HL-60 (cell line): ENCODE measurements around the gene PLCL2.

Source experiments
- DNase-seq, 2 experiments: peaks; one replicate each; pipeline ENCODE4 v3.0.0-alpha.2; 2010 to 2020; ENCODE audit warnings: low read depth in 1 of 2, low spot score in 1 of 2
- H3K27ac ChIP-seq: fragments of 250-450 bp; sonication (Bioruptor Pico); replicated peaks from 2 replicates; pipeline ENCODE4 v1.5.1; 2020; ENCODE audit warnings: mild to moderate bottlenecking, moderate library complexity
- H3K27me3 ChIP-seq: fragments of 250-450 bp; sonication (Bioruptor Pico); 2 replicates; pipeline ENCODE4 v1.5.1; 2021; ENCODE audit warnings: mild to moderate bottlenecking, moderate library complexity; ENCODE audit not compliant: insufficient read depth, poor library complexity, severe bottlenecking
- H3K4me3 ChIP-seq: replicated peaks from 2 replicates; pipeline ENCODE4 v1.5.1; 2011; ENCODE audit warnings: mild to moderate bottlenecking, control low read depth, low read length; ENCODE audit not compliant: insufficient read depth
- GABPA ChIP-seq: IDR thresholded peaks from 2 replicates; pipeline ENCODE4 v1.6.1; 2012; ENCODE audit warnings: low read depth
- POLR2AphosphoS5 ChIP-seq: IDR thresholded peaks from 2 replicates; pipeline ENCODE4 v1.6.1; 2012; ENCODE audit warnings: low read depth
- SPI1 ChIP-seq: IDR thresholded peaks from 2 replicates; pipeline ENCODE4 v1.6.1; 2012; ENCODE audit warnings: low read depth, mild to moderate bottlenecking, borderline replicate concordance
- TF ChIP-seq, protein P1 (sequence below): IDR thresholded peaks from one replicate; pipeline ENCODE4 v1.5.1; 2011; ENCODE audit warnings: low read length, control low read depth, inconsistent platforms; ENCODE audit not compliant: insufficient read depth
- TF ChIP-seq, protein P2 (sequence below): IDR thresholded peaks from 2 replicates; pipeline ENCODE4 v1.6.1; 2012; ENCODE audit warnings: low read depth; ENCODE audit not compliant: insufficient replicate concordance

PLCL2 gene

GRCh38 chr3:16904423-16905417 lies 20.0 kb downstream of the PLCL2 start:
- Histone ChIP-seq H3K27ac (no peak overlapping the region), H3K4me3 (no peak overlapping the region), H3K27me3 (no peaks in the 10 kb centered on the region)
- TF ChIP-seq POLR2AphosphoS5 (no peak), GABPA (no peak), SPI1 (no peak)
- TF ChIP-seq, protein P1, sequence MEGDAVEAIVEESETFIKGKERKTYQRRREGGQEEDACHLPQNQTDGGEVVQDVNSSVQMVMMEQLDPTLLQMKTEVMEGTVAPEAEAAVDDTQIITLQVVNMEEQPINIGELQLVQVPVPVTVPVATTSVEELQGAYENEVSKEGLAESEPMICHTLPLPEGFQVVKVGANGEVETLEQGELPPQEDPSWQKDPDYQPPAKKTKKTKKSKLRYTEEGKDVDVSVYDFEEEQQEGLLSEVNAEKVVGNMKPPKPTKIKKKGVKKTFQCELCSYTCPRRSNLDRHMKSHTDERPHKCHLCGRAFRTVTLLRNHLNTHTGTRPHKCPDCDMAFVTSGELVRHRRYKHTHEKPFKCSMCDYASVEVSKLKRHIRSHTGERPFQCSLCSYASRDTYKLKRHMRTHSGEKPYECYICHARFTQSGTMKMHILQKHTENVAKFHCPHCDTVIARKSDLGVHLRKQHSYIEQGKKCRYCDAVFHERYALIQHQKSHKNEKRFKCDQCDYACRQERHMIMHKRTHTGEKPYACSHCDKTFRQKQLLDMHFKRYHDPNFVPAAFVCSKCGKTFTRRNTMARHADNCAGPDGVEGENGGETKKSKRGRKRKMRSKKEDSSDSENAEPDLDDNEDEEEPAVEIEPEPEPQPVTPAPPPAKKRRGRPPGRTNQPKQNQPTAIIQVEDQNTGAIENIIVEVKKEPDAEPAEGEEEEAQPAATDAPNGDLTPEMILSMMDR: no peak
- TF ChIP-seq, protein P2, sequence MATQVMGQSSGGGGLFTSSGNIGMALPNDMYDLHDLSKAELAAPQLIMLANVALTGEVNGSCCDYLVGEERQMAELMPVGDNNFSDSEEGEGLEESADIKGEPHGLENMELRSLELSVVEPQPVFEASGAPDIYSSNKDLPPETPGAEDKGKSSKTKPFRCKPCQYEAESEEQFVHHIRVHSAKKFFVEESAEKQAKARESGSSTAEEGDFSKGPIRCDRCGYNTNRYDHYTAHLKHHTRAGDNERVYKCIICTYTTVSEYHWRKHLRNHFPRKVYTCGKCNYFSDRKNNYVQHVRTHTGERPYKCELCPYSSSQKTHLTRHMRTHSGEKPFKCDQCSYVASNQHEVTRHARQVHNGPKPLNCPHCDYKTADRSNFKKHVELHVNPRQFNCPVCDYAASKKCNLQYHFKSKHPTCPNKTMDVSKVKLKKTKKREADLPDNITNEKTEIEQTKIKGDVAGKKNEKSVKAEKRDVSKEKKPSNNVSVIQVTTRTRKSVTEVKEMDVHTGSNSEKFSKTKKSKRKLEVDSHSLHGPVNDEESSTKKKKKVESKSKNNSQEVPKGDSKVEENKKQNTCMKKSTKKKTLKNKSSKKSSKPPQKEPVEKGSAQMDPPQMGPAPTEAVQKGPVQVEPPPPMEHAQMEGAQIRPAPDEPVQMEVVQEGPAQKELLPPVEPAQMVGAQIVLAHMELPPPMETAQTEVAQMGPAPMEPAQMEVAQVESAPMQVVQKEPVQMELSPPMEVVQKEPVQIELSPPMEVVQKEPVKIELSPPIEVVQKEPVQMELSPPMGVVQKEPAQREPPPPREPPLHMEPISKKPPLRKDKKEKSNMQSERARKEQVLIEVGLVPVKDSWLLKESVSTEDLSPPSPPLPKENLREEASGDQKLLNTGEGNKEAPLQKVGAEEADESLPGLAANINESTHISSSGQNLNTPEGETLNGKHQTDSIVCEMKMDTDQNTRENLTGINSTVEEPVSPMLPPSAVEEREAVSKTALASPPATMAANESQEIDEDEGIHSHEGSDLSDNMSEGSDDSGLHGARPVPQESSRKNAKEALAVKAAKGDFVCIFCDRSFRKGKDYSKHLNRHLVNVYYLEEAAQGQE: no peak
- DNase-seq: no peak

DNA sequence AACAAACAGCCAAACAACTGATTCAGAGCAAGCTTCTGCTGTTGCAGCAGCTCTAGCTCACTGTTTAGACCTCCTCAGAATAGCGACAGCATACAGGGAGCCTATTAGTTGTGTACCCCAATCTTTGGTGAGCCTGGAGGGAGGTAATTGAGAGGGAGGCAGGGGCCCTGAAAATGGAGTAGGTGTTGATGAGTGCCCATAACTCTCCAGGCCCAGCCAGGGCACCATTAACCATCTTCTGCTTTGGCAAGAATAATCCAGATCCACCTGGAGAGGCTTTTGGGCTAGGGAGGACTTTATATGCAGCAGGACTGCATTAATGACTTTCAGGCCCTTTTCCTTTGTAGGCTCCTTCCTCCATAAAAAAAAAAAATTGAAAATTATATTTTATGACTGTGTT lies 20.9 kb downstream of the PLCL2 start:
- Histone ChIP-seq H3K4me3 (no peak overlapping the region), H3K27ac (no peak overlapping the region), H3K27me3 (no peaks in the 10 kb centered on the region)
- no peak for TF ChIP-seq SPI1
- no peak for TF ChIP-seq POLR2AphosphoS5
- TF ChIP-seq GABPA: no peak
- TF ChIP-seq, protein P2: no peak
- TF ChIP-seq, protein P1: no peak
- no peak for DNase-seq

DNA sequence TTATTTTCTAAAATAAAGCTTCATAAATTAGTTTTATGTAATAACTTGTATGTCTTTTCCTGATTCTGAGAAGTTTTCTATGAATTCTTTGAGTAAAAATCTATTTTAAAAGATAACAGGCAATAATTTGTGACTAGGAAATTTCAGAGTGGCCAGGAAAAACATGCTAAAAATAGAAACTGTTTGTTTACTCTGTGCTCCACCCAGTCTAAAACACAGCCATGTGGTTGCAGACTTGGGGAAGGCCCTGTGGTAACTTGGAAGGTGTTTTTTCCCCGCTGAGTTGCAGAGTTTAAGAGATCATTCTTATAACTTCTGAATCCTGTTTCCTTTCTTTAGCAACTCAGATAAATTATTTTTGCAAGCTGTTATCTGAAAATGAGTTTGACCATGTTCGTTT lies 21.9 kb downstream of the PLCL2 start:
- TF ChIP-seq POLR2AphosphoS5 (no peak), GABPA (no peak), SPI1 (no peak)
- TF ChIP-seq, protein P2: no peak
- TF ChIP-seq, protein P1: no peak
- Histone ChIP-seq H3K4me3 (no peak overlapping the region), H3K27me3 (no peaks in the 10 kb centered on the region), H3K27ac (no peak overlapping the region)
- DNase-seq: no peak
